Right ventricle myocardium inferior (tissue), 1 donor: ENCODE data around the gene H2AZ1. TPM values are rescaled to one million over a fixed set of nuclear protein-coding genes. Genes with fewer than 3 reads are reported as not detected.
"Not testable (repeated sequence)": the region's sequence is repeated elsewhere in the genome, so short reads cannot be mapped to it uniquely, and the experiment has no call there.

Experiments used
- ATAC-seq: fragments of 200-7000 bp; cut with Tn5 transposase; one replicate; pipeline ENCODE4 v1.9.1; 2020; ENCODE audit warnings: mild to moderate bottlenecking, moderate library complexity
- DNase-seq: peaks from one replicate; pipeline ENCODE4 v3.0.0; 2021; ENCODE audit errors: missing footprints
- intact Hi-C: fragments of 100-400 bp; cut with DNase I; formaldehyde crosslinking; loops from one replicate; pipeline ENCODE4 v1.11.0; 2022
- long read RNA-seq: library from polyadenylated mRNA; unstranded; transcript quantifications from one replicate; pipeline ENCODE4 v2.0.0, GENCODE V29; 2021
- total RNA-seq: library from RNA; stranded (reverse); fragmentation: NEBNext Ultra II Directional; extraction: Animal tissue kit (Norgen Biotek cat#: 25700); gene quantifications from one replicate; pipeline ENCODE4 v1.2.1, GENCODE V29; 2021
- donor health status: DM: no; HTN: yes; CAD: no; lungs with severe emphysema.

The H2AZ1 gene
- total RNA-seq: 83.7 TPM
- long read RNA-seq, transcript H2AFZ-201 (5 exons, 979 nt): major isoform, 44 of 48 reads
- long read RNA-seq, partial matches to known transcripts: 1 of 48 reads
- long read RNA-seq, other reads (novel, unspliced or antisense): 3 of 48 reads

DNA sequence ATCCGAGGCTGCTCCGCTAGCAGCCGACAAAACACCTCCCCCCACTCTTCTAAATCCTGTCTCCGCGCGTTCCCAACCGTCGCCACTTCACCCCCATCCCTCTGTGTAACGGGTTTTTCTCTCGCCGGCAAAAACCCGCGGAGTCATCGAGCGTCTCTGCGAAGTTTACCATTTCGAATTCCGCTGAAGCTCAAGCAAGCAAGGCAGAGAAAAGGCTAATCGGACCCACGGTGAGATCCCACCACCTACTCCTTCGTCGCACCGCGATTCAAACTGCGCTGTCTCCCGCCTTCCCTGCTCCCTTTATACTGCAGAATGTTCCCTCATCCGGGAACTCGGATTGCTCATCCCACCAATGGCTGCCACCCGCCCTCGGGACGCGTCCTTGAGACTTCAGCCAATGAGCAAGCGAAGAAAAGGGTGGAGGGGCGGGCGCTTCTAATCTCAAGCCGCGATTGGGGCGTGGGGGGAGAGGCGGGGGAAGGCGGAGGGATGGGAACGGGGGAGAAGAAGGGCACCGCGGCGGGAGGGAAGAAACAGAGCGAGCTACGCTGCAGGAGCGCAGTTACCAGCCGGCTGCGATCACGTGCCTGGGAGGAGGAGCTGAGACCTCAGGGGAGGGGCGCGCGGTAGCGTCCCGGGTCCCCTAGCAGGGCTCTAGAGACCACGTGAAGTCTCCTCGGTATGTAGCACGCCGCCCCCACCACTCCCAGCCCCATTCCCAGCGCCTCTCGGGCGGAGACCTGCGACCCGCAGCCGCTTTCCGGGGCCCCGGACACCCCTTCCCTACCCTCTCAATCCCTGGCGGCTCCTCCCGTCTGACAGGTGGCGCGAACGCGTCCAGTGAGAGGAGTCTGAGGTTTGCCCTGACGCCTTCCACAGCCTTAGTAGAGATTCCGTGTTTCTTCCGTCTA is at the start of gene H2AZ1:
TSS of gene H2AZ1 (minus strand) at position 277 of the 914 bp plus-strand sequence. CDS start at position 172, 105 bp downstream.
- ATAC-seq (peak; percentile 92), DNase-seq (peak; percentile 99)
- intact Hi-C loops: loop anchor here (2.0 to 5.0 kb wide), 2 partner anchors 128 to 387 kb away; no protein-coding TSS in a partner anchor

GRCh38 chr4:99998062-99998867 is 48.2 kb upstream of the H2AZ1 start:
- no peak for ATAC-seq
- intact Hi-C loops: no loop called here
- DNase-seq: no peak

DNA sequence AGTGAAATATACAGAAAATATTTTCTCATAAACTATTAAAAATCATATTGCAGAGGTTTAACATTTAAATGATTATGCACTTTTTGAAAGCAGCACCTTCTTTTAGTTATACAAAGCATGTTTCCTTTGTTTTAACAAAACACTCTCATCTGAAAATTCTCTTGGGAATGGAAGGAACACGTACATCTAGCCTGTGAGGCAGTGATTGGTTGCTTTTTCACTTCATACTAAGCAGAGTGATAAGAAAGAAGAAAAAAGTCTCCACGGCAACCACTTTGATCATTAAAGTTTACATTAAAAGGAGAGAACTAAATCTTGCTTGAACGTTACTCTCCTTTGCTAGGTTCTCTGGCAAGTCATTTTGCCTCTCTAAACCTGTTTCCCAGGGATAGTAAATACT is 41.7 kb upstream of the H2AZ1 start:
- no peak for ATAC-seq
- DNase-seq: no peak
- intact Hi-C loops: no loop called here

- intact Hi-C loops: no loop called here
- ATAC-seq: no peak
Measured at GRCh38 chr4:99987681-99988080, 37.6 kb upstream of the H2AZ1 start.

GRCh38 chr4:99986792-99987191 is 36.7 kb upstream of the H2AZ1 start:
- intact Hi-C loops: no loop called here
- DNase-seq (no peak), ATAC-seq (no peak)

More at GRCh38 chr4:99987681-99988080, 37.6 kb upstream of the H2AZ1 start:
- DNase-seq: no peak

GRCh38 chr4:99983289-99983943 is 33.3 kb upstream of the H2AZ1 start:
- intact Hi-C loops: no loop called here
- DNase-seq (no peak), ATAC-seq (no peak)

- intact Hi-C loops: no loop called here
- ATAC-seq (no peak), DNase-seq (no peak)
Measured at GRCh38 chr4:99979872-99980271, 29.8 kb upstream of the H2AZ1 start.

- DNase-seq (no peak), ATAC-seq (no peak)
- intact Hi-C loops: no loop called here
Measured at GRCh38 chr4:99971453-99972111, 21.5 kb upstream of the H2AZ1 start.

GRCh38 chr4:99968330-99968729 is 18.3 kb upstream of the H2AZ1 start:
- intact Hi-C loops: no loop called here
- ATAC-seq (no peak), DNase-seq (no peak)

GRCh38 chr4:99966692-99967091 is 16.6 kb upstream of the H2AZ1 start:
- intact Hi-C loops: no loop called here
- ATAC-seq (no peak), DNase-seq (no peak)

- ATAC-seq (no peak), DNase-seq (no peak)
- intact Hi-C loops: no loop called here
Measured at GRCh38 chr4:99965674-99966350, 15.7 kb upstream of the H2AZ1 start.

DNA sequence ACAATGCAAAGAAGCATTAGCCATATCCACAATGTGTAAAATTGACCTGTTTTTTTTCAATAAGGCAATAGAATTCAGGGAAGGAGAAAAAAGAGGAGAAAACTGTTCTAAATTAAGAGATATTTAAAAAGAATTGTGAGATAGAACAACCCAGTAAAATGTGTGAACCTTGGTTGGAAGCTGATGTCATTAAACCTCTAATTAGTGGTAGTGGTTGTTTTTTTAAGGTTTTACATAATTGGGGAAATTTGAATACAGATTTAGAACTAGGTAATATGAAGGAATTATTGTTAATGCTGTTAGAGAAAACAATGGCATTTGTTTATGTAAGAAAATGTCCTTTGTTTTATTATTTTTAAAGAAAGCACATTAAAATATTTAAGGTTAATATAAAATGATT is 15.1 kb upstream of the H2AZ1 start:
- intact Hi-C loops: no loop called here
- no peak for ATAC-seq
- DNase-seq: no peak

DNA sequence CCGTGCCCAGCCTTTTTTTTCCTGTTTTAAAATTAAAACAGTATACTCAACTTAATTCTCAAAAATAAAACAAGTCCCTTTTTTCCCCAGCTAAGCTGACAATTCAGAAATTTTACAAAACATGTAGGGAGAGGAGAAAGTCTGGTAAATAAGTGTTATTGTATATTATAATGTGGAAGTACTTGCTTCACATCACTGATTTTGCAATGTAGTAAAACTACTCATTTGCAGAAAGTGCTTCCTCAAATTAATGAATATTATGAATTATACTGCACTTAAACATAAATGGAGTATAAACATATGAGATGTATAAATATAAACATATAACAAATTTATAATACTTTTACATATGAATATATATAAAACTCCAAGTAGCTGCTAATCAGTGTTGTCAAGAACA is 11.6 kb upstream of the H2AZ1 start:
- ATAC-seq: no peak
- no peak for DNase-seq
- intact Hi-C loops: no loop called here

- intact Hi-C loops: no loop called here
- ATAC-seq (no peak), DNase-seq (no peak)
Measured at GRCh38 chr4:99960648-99961047, 10.6 kb upstream of the H2AZ1 start.

DNA sequence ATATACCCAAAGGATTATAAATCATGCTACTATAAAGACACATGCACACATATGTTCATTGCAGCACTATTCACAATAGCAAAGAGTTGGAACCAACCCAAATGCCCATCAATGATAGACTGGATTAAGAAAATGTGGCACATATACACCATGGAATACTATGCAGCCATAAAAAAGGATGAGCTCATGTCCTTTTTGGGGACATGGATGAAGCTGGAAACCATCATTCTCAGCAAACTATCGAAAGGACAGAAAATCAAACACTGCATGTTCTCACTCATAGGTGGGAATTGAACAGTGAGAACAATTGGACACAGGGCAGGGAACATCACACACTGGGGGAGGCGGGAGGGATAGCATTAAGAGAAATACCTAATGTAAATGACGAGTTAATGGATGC is 8.1 kb upstream of the H2AZ1 start:
- ATAC-seq, intact Hi-C loops, DNase-seq: not testable (repeated sequence)

DNA sequence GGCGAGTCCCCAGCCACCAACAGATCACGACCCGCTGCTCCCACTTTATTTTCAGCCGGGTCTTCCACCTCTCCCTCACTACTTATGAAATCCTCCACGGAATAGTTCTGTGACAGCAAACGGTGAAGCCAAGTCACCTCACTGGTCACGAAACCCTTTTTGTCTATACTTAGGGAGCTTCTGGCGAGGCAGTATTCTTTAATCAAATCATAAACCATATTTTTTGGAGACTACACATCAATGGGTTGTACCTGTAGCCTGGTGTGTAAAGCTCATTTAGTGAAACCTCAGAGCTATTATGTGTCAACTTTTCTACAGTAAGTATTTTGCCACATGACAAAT is 809 bp upstream of the H2AZ1 start:
- no peak for DNase-seq
- intact Hi-C loops: loop anchor here (2.0 kb wide), 1 partner anchor 388 kb away; no protein-coding TSS in a partner anchor
- no peak for ATAC-seq

- intact Hi-C loops: loop anchor here (5.0 kb wide), 1 partner anchor 127 kb away; no protein-coding TSS in a partner anchor
- peak; percentile 95 for DNase-seq
Measured at GRCh38 chr4:99949034-99949998, 759 bp downstream of the H2AZ1 start.

More at GRCh38 chr4:99949034-99949998, 759 bp downstream of the H2AZ1 start:
- ATAC-seq: peak; percentile 37
